Upper lobe of right lung (tissue), 1 donor: Measurements from ENCODE around the gene STT3B. TPM values are rescaled to one million over a fixed set of nuclear protein-coding genes. Genes with fewer than 3 reads are reported as not detected.
A peak's percentile ranks its signal among the peaks of the same experiment; 100 is the strongest.

ENCODE experiments used
- ATAC-seq: fragments of 200-7000 bp; cut with Tn5 transposase; one replicate; pipeline ENCODE4 v1.9.1; 2020; ENCODE audit warnings: mild to moderate bottlenecking, moderate library complexity
- DNase-seq: peaks from one replicate; pipeline ENCODE4 v3.0.0-alpha.2; 2020
- H3K27ac ChIP-seq: fragments of 200-600 bp; one replicate; pipeline ENCODE4 v1.8.0; 2022
- H3K27me3 ChIP-seq: fragments of 200-600 bp; one replicate; pipeline ENCODE4 v1.8.0; 2022; ENCODE audit warnings: mild to moderate bottlenecking
- H3K36me3 ChIP-seq: fragments of 200-600 bp; one replicate; pipeline ENCODE4 v1.8.0; 2022
- H3K4me1 ChIP-seq: fragments of 200-600 bp; one replicate; pipeline ENCODE4 v1.8.0; 2022
- H3K4me3 ChIP-seq: fragments of 200-600 bp; one replicate; pipeline ENCODE4 v1.8.0; 2022; ENCODE audit warnings: mild to moderate bottlenecking
- H3K9me3 ChIP-seq: fragments of 200-600 bp; one replicate; pipeline ENCODE4 v1.8.0; 2022
- CTCF ChIP-seq: fragments of 200-600 bp; IDR thresholded peaks from one replicate; pipeline ENCODE4 v1.8.0; 2022; ENCODE audit warnings: antibody characterized with exemption
- intact Hi-C: fragments of 100-400 bp; cut with DNase I; formaldehyde crosslinking; loops from one replicate; pipeline ENCODE4 v1.11.0; 2022
- total RNA-seq: library from RNA; stranded (reverse); fragmentation: NEBNext Ultra II Directional; extraction: Animal tissue kit (Norgen Biotek cat#: 25700); gene quantifications from one replicate; pipeline ENCODE4 v1.2.1, GENCODE V29; 2021
- donor health status: DM: no; HTN: yes; CAD: no; lungs with severe emphysema.

STT3B gene
- total RNA-seq, 1 donor from 2014 or later: 129 TPM

- Histone ChIP-seq H3K27me3 (no peaks in the 10 kb centered on the region), H3K4me1 (no peaks in the 10 kb centered on the region), H3K4me3 (no peak overlapping the region), H3K9me3 (no peaks in the 10 kb centered on the region), H3K27ac (no peak overlapping the region), H3K36me3 (no peaks in the 10 kb centered on the region)
- peak; percentile 65 for DNase-seq
- ATAC-seq: peak; percentile 91
- intact Hi-C loops: no loop called here
- TF ChIP-seq CTCF: no peak
Observed at GRCh38 chr3:31680072-31680870, 147.5 kb downstream of the STT3B start.
